Astrocyte of the cerebellum (primary cell): ENCODE data around the gene RASL12.
A peak's percentile ranks its signal among the peaks of the same experiment; 100 is the strongest.

Experiments
- DNase-seq: peaks from one replicate; pipeline ENCODE4 v3.0.0-alpha.2; 2011; ENCODE audit warnings: low read depth
- H3K4me3 ChIP-seq: 2 replicates; pipeline ENCODE4 v1.5.1; 2011; ENCODE audit warnings: mild to moderate bottlenecking, low read depth, low read length, moderate library complexity
- in situ Hi-C: cut with HindIII; loops from 2 replicates; pipeline ENCODE4 v1.10.0; 2017; ENCODE audit warnings: low sequenced_read_pairs
- TF ChIP-seq, protein P1 (sequence below): IDR thresholded peaks from 2 replicates; pipeline ENCODE4 v1.5.1; 2012; ENCODE audit warnings: low read length, low read depth, moderate library complexity, mild to moderate bottlenecking; ENCODE audit errors: missing control alignments

Gene RASL12

DNA sequence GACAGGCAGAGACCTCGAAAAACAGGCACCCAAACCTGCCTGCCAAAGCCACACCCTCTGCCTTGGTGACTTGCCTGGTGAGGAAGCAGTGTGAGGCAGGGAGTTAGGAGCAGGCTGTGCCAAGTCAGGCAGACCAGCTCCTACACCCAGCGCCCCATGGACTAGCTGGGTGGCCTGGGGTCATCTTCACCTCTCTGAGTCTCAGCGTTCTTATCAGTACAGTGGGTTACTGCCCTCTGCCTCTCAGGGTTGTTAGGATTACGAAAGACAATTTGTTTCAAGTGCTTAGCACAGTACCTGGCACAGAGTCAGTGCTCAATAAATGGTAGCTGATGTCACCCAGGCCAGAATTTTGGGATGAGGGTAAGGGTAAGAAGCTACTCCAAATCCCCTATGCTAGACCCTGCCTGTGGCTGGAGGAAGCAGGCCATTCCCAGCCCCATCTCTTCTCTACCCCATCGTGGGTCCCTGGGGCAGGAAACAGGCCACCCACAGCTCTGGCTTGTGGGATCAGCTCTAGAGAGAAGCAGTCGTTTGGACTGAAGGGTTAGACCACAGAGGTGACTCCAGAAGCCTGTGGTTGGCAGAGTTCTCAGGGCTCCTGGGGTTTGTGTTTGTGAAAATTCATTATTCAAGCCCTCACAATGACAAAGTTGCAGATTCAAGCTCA is 12.5 kb downstream of the RASL12 start:
- H3K4me3 ChIP-seq = no peak overlapping the region
- TF ChIP-seq, protein P1, sequence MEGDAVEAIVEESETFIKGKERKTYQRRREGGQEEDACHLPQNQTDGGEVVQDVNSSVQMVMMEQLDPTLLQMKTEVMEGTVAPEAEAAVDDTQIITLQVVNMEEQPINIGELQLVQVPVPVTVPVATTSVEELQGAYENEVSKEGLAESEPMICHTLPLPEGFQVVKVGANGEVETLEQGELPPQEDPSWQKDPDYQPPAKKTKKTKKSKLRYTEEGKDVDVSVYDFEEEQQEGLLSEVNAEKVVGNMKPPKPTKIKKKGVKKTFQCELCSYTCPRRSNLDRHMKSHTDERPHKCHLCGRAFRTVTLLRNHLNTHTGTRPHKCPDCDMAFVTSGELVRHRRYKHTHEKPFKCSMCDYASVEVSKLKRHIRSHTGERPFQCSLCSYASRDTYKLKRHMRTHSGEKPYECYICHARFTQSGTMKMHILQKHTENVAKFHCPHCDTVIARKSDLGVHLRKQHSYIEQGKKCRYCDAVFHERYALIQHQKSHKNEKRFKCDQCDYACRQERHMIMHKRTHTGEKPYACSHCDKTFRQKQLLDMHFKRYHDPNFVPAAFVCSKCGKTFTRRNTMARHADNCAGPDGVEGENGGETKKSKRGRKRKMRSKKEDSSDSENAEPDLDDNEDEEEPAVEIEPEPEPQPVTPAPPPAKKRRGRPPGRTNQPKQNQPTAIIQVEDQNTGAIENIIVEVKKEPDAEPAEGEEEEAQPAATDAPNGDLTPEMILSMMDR = no peak
- peak; percentile 71 for DNase-seq
- in situ Hi-C loops = no loop called here

DNA sequence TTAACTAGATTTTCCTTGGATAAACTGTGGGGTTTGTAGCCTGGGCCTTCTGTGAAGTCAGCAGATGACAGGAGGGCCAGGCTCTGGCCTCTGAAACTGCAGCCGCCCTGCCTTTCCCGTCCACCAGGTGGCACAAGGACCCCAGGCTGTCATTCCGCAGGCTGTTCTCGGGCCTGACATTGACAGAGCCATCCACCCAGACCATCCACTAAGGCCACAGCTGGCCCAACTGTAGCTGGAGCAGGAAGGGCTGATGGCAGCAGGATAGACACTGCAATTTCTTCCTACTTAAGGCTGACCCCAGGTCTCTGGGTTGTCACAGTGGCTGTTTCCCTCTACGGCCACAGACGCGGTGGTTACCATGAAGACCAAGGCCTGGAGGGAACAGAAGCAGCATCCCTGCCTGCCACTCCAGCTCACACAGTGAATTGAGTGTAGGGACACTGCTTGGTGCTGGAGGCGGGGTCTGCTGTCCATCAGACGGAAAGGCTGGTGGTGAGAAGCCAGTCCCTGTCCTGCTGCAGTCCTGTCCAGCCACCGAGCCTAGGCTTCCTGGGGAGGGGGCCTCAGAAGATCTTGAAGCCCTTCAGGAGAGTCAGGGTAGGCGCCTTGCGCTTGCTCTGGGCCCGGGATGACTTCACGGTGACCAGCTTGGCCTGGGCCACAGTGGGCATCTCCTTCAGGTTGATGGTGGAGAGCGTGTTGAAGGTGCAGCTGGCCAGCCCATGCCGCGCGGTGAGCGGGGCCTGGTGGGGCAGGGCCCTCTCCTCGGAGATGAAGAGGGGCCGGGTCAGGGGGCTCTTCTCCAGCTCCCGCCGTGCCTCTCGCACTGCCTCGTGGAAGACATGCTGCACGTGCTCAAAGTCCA is 13.2 kb downstream of the RASL12 start:
- DNase-seq = no peak
- H3K4me3 ChIP-seq = no peak overlapping the region
- in situ Hi-C loops = no loop called here
- TF ChIP-seq, protein P1 = peak; percentile 96

DNA sequence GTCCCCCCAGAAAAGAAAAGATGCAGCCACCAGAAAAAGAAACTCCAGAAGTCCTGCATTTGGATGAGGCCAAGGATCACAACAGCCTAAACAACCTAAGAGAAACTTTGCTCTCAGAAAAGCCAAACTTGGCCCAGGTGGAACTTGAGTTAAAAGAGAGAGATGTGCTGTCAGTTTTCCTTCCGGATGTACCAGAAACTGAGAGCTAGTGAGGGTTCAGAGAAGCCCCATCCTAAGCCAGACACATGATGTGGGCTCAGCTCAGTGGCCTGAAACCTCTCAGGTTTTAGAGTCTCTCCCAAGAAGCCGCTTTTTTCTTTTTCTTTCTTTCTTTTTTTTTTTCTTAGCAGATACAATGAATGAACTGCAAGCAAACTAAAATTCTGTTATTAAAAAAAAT is 14.8 kb downstream of the RASL12 start:
- TF ChIP-seq, protein P1 = no peak
- H3K4me3 ChIP-seq = no peak overlapping the region
- in situ Hi-C loops = no loop called here
- DNase-seq = no peak

DNA sequence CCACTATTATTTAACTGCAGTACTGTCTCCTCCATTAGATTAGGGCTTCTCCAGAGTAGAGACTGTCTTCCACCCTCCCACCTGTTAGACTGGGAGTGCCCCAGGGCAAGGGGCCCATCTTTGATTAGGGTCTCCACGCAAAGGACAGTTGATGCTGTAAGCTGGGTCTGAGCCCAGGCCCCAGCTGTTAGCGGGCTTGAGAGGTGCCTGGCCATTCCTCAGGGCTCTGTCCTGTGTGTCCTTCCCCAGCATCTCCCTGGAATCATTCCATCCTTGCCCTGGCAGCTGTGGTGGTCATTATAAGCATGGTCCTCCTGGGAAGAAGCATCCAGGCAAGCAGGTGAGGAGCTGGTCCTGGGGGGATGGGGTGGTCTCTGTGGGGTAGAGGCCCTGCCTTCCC is 16.5 kb downstream of the RASL12 start:
- no peak overlapping the region for H3K4me3 ChIP-seq
- in situ Hi-C loops = no loop called here
- no peak for DNase-seq
- TF ChIP-seq, protein P1 = no peak

DNA sequence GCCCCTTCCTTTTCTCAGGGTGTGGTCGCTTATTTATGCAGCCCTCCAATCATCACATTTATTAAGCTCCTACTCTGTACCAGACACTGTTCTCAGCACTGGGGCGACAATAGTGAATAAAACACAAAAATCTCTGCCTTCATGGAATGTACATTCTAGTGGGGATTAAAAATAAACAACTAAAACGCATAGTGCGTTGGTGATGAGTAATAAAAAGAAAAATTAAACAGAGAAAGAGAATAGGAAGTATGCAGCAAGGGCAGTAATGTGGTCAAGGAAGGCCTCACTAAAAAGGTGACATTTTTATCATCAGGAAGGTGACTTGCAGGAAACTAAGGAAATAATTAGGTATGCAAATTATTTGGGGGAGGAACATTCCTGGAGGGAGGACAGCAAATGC is 17.5 kb downstream of the RASL12 start:
- no peak overlapping the region for H3K4me3 ChIP-seq
- in situ Hi-C loops = no loop called here
- no peak for DNase-seq
- TF ChIP-seq, protein P1 = no peak

DNA sequence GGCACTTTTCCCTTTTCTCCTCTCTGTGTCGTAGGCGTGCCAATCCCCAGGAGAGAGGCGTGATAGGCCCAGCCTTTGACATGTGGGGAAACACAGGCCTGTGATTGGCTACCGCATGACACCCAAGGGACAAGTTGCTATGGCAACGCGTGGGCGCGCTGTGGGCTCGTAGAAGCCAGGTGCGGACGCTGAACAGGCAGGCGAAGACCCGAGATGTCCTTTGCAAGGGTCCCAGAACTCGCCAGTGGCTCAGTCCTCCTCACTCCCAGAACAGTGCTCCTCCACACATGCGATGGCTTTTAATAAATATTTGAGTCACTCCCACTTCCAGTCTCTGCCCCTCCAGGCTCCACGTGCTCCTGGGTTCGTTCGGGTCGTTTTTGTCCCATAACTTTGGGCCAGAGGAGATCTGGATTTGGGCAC is 18.4 kb downstream of the RASL12 start:
- peak; percentile 75 for DNase-seq
- in situ Hi-C loops = no loop called here
- peak overlapping the region; percentile 38 for H3K4me3 ChIP-seq
- TF ChIP-seq, protein P1 = no peak
